GM18507 (cell line): ENCODE results near the gene RRH.
"Not testable (repeated sequence)": the region's sequence is repeated elsewhere in the genome, so short reads cannot be mapped to it uniquely, and the experiment has no call there.

Source experiments
- DNase-seq: peaks from one replicate; pipeline ENCODE4 v3.0.0; 2011; ENCODE audit warnings: low read depth; ENCODE audit not compliant: insufficient read length; ENCODE audit errors: extremely low spot score
- FAIRE-seq: peaks from 2 replicates; lab custom pipeline; 2011; peaks lifted over from hg19 to GRCh38; lab: Jason Lieb, UNC

RRH gene

DNA sequence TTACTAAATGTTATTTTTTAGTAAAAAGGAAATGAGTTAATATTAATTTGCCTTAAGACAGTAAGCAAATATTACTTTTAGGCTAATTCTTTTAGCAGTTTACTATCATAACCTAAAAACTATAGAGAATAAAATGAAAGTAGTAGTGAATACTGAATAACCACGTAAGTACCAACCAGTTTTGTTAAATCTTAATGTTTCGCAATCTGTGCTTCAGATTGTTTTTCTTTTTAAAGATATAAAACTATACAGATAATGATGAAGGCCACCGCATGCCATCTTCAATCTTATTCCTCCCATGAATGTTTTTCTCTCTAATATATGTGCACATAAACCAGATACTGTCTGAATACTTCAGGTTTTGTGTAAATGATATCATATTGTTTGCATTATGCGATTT is 6.0 kb downstream of the RRH start:
- DNase-seq (no peak), FAIRE-seq (no peak)

DNA sequence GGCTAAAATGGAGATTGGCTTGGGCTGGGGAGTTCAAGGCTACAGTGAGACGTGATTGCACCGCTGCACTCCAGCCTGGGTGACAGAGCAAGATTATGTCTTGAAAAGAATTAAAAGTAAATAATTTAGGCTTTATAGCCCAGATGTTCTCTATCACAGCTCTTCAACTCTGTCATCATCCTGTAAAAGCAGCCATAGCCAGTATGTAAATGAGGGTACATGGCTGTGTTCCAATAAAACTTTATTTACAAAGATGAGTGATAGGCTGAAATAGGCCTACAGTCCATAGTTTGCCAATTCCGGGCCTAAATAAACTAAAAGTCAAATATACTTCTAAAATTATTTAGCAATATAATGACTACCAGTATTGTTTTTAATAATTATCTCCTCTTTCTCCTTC is 9.2 kb downstream of the RRH start:
- FAIRE-seq = no peak

DNA sequence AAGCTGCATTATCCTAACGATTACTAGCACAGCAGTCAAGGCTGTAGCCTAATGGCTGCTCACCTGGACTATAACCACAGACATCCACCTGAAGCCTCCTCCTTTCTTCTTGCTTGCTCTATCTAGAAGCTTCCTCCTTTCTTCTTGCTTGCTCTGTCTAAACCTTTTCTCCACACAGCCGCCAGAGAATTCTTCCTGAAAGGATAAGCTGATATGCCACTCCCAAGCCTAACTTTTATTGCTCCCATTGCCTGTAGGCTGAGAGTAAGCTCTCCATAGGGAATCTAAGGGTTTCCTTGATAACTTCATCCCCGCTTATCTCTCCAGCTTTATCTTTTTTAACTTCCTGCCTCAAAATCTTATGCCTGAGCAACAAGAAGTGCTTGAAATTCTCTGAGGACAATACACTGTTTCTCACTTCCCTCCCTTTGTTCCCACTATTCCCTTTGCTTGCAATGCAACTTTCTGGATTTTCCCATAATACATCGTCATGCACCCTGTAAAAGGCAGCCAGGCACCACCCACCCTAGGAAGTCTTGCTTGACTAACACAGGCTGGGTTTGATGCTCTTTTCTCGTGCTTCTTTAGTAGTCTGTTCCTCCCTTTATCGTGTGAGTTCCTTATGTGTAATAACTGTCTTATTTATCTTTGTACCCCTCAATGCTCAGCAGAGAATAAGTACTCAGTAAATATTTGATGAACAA is 18.8 kb downstream of the RRH start:
- DNase-seq (no peak), FAIRE-seq (no peak)

More for the DNA sequence above, 9.2 kb downstream of the RRH start:
- no peak for DNase-seq

DNA sequence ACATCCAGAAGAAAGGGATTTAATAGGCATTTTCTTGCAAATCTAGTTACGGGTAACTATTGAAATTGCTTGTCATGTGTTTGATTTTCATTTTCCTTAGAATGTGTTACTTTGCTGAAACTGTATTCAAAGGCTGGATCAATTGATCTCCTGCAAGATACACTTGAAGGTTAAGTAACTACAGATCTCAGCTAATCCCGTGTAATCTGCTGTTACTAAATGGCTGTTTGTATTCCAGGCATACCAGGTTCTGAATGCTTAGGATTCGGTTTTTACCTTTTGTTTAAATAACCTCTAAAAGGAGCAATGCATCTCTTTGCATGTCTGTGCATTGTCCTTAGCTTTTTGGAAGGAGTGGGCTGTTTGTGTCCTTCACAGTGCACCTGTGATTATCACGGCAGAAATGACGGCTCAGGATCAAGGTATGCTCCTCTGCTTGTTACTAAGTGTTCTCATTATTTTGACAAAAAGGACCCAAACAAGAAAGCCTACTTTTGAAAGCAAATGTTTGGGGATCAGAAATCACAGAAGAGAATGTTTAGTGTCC is 20.2 kb downstream of the RRH start, which contains the start of gene LRIT3:
Gene LRIT3 (plus strand): TSS at position 212 of the 547 bp plus-strand sequence. CDS start 95 bp downstream, at position 307.
- FAIRE-seq = no peak
- no peak for DNase-seq

DNA sequence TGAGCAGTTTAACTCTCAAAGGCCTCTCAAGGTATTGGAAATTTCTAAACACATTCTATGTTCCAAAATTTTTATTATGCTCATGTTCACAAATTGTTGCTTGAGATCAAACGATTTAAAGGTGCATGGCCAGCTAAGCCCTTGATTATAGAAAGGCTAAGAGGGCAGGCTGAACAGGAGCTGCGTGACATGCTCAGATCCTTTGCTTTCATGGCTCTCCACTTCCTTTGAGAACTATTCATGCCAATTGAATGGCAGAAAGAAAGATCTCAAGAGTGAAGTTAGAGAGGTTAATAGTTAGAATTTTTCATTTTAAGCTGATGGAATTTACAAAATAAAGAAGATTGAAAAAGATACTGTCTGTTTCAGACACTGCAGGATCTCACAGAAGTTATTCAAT is 20.7 kb downstream of the RRH start:
- FAIRE-seq = no peak

DNA sequence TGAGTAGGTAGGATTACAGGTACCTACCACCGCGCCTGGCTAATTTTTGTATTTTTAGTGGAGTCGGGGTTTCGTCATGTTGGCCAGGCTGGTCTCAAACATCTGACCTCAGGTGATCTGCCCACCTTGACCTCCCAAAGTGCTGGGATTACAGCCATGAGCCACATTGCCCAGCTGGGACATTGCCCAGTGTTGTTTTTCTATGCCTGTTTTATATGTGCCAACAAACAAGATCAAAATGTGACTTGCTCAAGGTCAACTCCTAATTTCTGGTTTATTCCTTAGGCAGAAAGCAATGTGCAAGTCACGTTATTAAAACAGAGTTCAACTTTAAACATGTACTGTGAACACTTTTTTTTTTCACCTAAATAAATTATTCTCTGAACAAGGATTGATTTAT is 22.8 kb downstream of the RRH start:
- FAIRE-seq (no peak), DNase-seq (no peak)

More for the DNA sequence above, 20.7 kb downstream of the RRH start:
- no peak for DNase-seq

DNA sequence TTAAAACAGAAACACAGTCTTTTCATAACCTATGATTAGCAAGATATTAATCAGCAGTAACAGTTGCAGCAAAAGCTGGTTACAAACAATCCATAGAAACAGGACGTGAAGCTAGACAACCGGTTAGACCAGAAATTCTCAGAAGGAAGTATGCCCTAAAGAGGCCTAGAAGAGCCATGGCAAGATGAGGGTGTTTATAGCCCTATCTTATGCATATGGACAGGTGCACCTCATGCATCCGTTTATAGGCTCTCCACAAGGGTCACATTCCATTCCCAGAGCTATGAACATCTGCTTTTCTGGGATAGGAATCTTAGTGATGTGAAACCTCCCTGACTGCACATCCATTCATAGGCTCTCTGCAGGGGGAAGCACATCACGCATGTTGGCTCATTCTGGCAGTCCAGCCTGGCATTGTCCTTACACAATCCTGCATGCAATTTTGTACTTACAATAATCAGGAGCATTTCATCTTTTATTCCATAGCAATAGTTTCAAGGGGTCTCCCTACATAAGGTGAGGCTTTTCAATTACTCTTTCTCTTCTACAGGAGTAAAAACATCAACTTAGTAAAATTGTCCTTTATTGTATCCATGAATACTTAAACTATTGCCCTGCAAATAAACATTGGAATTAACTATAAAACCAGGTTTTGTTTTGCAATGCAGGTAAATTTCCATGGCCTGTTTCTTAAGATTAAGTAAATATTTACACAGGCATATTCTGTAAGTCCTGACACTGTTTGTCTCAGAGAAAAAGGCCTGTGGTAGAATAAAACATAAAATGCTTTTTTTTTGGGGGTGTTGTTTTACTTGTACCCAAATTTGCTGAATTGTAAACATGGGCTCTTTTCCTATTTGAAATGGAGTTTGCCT is 31.9 kb downstream of the RRH start:
- FAIRE-seq, DNase-seq: not testable (repeated sequence)

DNA sequence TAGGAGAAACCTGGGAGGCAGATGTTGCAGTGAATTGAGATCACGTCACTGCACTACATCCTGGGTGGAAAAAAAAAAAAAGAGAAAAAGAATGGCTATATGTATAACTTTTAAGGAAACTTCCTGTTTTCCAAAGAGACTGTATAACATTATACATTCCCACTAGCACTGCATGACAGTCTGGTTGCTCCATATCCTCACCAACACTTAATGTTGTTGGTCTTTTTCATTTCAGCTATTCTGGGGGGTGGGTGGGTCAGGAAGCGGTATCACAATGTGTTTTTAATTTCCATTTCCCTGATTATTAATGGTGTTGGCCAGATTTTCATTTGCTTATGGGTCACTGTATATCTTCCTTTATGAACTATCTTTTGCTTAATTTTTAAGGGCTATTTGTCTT is 33.5 kb downstream of the RRH start:
- DNase-seq (no peak), FAIRE-seq (no peak)

DNA sequence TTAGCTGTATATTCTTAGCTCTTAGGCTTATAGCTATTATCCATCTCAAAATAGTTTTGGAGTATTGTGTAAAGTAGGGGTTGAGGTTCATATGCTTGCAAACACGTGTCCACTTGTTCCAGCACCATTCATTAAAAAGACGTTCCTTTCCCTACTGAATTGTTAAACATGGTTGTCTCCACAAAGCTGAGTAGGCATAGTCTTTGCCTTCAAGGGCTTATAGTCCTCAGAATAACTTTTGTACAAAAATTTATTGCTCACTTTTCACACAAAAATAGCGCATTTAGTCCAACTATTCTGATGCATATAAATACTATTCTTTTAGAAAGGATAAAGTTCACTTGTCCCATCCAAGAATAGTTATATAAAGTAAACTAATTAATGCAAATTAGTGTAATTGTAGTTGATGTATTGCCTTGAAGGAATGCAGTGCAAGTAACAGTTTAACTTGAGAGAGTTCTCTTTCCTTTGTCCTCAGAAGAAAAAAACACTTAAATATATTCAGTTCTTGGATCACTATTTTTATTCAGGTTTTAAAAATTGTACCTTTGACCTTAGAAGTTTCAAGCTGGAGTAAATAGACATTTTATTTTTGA is 34.2 kb downstream of the RRH start:
- DNase-seq (no peak), FAIRE-seq (no peak)

DNA sequence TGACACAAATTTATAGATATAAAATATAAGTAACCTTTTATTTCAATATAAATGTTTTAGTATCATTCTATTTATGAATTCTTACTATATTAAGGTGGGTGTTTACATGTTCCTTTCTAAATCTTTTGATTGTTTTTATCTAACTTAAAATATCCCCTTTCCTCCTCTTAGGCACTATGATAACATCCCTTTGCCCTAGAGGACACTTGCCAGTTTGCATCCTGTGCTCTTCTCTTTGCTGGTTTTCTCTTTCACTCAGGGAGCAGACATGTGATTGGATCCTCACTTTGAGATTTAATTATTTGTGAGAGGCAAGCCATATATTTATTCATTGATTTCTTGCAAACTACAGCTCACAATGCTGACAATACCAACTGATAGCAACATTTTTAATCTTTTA is 36.4 kb downstream of the RRH start:
- DNase-seq = no peak

DNA sequence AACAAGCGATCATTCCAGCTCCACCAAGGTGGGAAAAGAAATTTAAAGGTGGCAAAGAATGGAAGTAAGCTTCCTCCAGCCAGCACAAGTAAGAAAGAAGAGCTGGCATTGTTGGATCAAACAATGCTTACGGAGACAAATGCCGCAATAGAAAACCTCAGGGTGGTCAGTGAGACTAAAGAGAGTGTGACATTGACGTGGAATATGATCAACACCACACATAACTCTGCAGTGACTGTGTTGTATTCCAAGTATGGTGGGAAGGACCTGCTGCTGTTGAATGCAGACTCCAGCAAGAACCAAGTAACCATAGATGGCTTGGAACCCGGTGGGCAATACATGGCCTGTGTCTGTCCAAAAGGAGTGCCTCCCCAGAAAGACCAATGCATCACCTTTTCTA is 42.3 kb downstream of the RRH start:
- no peak for DNase-seq
- no peak for FAIRE-seq

More for the DNA sequence above, 36.4 kb downstream of the RRH start:
- FAIRE-seq = no peak

DNA sequence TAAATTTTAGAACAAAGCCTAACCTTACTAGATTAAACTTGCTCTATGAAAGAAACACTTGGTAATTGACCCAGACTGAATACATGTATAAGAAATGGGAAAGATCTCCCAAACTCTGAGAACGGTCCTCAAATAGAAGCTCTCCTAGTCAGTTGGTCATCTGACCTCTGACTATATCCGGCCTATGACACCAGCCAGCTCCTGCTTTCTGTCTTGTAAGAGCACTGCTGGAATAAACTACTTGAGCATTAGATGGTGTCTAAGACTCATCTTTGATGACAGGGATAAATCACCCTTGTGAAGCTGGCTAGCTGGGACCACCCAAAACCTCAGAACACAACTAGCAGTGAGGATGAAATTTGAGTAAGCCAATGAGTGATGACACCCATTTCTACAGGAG is 44.3 kb downstream of the RRH start:
- DNase-seq = no peak
- no peak for FAIRE-seq

DNA sequence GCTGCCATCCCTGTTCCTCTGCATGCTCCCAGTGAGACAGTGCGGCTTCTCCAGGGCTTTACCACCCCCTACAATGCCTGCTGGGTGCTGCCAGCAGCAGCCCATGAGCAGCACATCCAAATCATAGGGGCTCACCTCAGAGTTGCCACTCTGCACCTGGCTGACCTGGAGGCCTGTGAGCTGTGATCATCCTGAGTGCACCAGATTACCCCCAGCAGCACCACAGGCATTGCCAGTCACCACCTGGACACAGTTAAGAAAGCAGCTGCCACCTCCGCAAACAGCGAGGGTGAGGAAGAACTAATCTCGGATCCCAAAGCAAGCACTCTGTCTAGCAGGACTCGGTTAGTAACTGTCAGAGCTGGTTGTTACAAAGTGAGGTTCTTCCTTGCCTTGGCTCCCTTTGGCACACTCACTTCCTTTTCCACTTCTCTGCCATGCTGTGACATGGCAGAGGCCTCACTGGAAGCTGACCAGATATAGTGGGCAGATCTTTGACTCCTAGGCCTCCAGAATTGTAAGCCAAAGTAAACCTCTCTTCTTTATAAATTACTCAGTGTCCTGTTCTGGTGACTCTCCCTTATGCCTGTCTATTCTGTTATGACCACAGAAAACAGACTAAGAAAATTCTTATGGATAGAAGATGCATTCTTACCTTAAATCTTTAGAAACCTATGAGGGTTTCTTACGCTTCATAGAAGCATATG is 45.3 kb downstream of the RRH start:
- DNase-seq (no peak), FAIRE-seq (no peak)

DNA sequence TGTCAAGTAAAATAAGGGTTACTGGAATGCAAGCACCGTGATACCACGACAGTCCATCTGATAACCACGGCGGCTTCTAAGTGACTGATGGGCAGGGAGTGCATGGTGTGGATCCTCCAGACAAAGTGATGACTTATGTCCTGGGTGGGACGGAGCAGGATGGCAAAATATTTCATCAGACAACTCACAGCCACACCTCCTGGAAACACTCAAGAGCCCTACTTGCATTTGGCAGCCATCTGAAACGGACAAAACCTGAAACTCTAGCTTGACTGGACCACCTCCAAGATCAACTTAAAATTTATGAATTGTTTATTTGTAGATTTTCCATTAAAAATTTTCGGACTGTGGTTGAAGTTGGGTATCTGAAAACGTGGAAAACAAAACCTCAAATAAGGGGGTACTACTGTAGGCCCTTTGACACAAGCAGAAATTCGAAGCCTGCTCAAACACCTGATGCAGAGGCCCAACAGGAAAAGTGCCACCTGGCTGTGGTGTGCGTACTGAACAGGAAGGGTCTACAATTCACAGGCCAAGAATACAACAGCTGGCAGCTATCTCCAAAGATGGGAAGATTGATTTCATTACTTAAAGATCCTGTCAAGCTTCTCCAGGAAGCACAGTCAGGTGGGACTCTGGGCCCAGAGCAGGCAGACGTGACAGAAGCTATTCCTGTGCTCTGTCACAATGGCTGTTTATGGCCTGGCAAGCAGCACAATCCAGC is 46.2 kb downstream of the RRH start:
- FAIRE-seq = no peak
- no peak for DNase-seq

DNA sequence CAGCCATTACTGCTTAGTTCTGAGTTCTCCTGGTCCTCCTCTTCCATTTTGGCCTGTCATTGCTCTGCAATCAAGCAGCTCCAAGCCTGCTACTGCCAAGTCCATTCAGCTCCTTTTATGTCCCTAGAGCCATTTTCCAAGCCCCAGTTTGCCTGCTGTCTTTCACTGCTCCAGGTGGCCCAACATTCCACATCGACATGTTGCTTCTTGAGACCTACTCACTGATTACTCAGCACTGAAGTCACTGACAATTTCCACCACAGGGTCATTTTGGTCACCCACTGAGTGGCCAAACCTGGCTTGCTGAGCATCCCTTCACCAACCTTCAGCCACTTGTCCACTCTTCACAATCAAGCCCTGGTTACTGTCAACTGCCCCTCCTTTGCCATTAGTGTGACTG is 47.3 kb downstream of the RRH start:
- no peak for FAIRE-seq
- no peak for DNase-seq

DNA sequence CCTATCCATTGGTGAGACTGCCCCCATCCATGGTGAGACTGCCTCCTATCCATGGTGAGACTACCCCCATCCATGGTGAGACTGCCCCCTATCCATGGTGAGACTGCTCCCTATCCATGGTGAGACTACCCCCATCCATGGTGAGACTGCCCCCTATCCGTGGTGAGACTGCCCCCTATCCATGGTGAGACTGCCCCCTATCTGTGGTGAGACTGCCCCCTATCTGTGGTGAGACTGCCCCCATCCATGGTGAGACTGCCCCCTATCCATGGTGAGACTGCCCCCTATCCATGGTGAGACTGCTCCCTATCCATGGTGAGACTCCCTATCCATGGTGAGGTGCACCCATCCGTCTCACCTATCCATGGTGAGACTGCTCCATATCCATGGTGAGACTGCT is 47.8 kb downstream of the RRH start:
- FAIRE-seq, DNase-seq: not testable (repeated sequence)

DNA sequence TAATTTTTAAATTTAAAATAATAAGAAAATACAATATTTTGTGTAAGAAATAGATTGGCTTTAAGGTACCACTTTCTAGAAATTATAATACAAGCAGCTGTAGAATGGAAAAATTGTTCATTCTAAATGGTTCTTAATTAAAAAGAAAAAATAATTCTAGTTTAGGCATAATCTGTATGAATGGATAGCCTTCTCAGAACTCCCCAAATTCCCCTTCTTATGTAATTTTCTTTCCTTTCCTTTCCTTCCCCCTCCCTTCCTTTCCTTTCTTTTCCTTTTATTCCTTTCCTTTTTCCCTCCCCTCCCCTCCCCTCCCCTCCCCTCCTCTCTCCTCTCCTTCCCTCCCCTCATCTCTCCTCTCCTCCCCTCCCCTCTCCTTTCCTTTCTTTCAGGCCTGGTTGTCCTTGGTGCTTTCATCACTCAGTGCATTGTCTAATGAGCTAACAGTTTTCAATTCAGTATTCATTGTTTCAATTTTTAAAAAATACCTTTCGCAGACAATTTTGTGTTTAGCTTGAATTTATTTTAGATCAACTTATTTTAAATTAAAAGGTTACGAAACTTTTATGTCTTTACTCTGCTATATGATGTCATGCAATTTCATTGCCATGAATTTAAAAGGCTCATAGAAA is 49.0 kb downstream of the RRH start:
- DNase-seq = no peak
- FAIRE-seq = no peak

DNA sequence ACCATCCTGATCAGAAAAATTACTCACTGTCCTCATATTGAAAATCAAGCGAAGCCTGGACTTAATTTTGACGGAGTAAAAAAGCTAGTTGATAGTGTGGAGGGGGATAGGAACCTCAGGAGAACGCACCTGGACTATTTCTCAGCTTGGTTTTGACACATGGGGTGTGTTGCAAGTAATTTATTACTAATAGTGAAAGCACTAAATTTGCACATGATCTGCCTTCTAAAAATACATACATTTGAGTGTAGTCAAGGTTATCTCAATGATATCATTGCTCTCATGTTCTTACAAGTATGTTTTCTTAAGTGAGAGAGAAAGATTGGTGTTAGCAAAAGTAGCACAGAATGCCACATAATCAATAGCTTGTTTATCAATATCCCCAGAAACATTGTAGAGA is 49.6 kb downstream of the RRH start:
- DNase-seq (peak; percentile 8), FAIRE-seq (peak; percentile 52)
